Putamen (tissue), 1 donor: ENCODE results near the gene APCDD1L.

Experiments
- DNase-seq: peaks from one replicate; pipeline ENCODE4 v3.0.0-alpha.2; 2016; ENCODE audit warnings: low spot score

APCDD1L gene

DNA sequence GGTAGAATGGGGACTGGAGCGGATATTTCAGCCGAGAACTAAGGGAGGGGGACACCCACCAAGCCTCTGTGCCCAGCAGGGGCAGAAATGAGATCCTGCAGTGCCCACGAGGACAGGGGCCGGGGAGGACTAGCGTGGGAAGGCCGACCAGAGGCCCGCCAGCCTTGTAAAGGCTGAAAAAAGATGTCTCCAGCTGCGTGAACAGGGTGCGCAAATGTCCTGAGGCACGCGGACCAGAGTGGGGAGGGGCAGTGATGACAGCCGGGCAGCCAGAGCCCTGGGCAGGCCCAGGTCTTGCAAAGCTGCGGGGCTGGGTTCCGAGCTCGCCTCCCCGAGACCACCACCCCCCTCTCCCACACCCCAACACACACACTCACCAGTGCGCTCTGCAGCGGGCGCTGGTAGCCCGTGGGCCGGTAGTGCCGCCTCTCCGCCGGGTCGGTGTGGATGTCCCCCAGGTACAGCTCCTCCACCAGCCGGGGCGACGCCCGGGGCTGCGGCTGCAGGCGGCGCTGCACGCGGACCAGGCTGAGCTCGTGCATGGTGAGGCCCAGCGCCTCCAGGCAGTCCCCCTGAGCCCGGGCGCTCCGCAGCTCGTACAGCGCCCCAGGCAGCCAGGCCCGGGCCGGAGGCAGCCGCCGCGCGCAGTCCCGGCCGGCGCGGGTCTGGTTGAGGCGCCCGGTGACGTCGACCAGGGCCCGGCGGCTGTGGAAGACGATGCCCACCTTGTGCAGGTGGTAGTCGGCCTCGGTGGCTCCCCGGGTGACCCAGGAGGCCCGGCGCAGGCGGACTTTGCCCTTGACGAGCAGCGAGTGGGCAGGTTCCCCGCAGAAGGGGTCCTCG is 48.2 kb downstream of the APCDD1L start:
- DNase-seq = no peak

DNA sequence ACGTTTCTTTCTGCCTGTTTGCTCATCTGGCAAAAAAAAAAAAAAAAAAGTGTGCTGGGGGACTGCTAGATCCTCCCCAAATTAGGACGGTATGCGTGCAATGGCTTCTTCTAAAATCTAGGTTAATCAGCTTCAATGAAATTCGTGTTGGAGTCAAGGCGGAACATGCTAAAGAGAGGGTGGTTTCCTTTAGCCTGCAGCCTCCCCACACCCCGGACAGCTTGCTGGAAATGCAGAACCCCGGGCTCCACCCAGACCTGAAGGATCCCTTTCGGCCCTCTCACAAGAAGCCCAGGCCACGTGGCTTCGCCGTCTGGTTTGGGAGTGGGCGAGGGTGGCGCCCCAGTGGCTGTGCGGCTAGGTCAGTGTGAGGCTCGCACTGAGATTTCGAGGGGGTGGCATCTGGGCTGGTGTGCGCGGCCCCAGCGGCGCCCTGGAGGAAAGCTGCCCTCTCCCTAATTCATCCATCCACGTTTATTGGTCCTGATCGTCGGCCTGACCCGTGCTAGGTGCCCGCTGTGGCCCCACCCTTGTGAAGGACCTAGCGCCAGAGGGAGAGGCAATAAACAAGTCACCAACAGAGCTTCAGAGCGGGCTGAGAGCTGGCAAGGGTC is 49.0 kb downstream of the APCDD1L start:
- no peak for DNase-seq

DNA sequence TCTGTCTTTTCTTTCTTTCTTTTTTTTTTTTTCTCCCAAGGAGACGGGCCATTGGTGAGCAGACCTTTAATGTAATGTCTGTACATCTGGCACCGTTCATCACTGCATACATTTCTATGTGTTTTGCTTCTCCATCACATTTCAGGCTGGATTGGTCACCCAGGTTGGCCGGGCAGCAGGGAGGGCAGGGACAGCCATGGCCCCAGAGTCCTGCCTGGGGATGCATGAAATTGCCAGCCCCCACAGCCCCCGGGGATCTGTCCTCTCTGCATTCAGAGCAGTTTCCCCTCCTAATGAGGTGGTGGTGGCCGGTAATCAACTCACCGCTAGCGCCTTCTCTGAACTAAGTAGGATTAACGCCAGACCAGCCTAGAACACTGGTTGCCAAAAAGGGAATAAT is 50.4 kb downstream of the APCDD1L start:
- DNase-seq = no peak

DNA sequence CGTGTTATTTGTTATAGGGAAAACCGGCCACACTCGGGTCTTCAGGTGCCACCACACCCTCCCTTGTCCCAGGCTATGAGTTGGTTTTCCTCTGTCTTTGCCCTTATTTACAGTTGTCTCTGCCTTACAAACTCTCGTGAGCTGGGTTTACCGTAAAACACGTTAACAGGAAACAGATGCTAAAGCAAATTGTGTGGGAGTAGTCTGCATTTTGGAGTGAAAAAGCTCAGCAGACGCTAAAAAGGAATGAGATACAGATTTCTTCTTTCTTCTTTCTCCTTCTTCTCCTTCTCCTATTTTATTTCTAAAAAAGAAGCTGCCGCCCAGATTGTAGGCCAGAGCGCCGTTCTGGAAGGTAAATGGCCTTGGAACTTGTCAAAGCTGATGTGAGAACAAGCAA is 51.9 kb downstream of the APCDD1L start:
- no peak for DNase-seq

DNA sequence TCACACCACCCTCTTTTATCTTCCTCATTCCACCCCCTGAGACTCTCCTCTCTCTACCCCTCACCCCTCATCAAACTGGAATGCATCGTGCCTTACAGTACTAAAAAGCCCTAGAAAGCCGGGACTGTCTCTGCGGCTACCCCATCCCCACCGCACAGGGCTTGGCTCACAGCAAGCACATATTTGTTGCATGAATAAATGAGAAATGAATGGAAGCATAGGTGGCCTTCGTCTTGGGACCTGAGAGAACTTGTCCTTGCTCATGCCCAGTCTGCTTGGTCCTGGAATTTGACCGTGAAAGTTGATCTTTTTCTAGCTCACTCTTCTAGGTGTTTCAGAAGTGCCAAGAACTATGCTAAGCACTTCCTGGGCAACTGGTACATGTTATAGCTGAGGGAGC is 53.3 kb downstream of the APCDD1L start:
- DNase-seq = no peak

DNA sequence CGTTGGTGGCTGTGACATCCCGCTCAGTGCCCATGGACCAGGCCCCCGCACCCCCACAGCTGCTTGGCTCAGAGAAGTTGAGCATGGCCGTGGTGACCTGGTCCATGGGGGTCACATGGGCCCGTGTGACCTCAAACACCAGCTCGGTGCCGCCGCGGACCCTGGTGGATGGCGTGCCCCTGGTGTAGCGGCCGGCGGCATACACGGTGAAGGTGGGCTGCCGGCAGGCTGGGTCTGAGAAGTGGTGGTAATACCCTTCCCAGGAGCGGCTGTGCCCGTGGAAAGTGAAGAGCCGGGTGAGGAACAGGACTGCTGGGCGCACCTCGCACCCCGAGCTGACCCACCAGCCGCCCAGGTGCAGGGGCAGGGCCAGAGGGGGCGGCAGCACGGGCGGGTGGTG is 54.1 kb downstream of the APCDD1L start:
- no peak for DNase-seq

DNA sequence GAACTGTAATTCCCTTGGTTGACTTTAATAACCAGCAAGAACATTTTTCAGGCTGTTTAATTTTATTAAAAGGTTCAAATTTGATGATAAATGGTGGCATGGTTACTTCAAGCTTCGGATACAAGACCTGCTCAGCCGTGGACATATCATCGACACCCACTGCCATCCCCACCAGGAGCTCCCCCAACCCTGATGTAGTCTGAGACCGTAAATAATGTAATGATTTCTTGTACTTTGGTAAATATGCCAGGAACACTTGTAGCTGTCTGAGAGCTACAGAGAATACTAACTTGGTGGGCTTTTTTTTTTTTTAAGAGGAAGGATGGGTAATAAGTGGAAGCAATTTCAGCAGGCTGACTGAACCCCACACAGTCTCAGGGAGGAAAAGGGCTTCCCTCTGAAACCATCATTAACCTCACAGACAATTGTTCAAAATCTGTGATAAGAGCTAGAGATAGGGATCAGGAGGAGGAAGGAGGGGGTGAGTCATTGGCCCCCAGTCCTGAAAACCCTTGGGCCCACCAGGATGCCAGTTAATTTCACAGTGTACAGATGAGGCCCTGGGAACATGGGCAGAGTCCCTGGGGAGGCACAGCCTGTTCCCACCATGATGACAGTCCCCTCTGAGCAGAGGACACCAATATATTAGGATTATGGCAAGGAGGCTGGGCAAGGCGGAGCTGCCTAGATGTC is 56.0 kb downstream of the APCDD1L start:
- no peak for DNase-seq

DNA sequence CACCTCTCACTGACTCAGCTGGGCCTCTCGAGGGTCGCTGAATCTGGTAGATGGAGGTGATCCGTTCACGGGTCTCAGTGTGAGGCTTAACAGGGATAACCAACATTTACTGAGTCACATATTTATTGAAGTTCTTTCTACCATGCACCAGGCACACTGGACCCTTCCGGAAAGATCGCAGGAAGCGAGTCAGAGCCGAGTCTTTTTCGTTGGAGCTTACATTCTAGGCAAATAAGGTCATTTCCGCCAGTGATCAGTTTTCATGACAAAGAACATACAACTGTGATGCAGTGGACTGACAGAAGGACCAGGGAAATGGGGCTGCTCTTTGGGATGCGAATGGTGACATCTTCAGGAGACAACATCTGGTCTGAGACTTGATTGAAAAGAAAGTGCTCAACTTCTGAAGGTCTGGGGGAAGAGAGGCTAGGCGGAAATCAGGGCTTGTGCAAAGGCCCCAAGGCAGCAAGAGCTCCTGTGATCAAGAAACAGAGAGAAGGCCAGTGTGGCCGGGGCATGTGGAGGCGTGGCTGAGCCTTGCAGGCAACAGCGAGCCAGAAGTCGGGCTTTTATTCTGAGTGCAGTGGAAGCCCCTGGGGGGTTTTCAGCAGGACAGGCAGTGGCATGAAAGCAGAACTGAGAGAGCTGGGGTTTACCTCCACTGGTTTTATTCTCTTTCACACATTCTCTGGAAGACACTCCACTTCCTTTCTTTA is 56.7 kb downstream of the APCDD1L start:
- DNase-seq = no peak

DNA sequence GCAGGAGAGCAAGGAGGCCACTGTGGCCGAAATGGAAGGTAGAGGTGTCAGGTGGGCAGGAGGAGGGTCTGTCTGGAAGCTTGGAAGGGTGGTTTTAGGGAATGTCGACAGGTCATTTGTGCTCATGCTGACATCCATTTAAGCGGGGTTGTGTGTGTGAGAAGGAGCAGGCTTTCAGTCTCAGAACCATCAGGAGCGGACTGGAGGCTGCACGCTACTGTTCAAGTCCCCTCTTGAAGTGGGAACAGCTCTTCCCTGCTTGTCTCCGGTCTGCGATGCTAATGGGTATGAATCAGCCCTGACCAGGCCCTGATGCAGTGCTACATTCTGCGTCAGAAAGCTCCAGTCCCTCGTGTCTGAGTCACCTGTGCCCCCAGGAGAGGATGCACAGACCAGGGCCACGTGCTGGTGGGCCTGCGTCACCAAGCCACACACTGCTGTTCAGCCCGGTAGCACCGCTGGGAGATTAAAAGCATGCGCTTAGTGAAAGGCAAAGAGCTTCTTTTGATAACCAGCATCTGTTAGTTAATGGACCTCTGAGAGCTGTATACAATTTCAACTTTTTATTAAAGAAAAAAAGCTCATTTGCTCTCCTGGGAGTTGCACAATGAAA is 58.0 kb downstream of the APCDD1L start:
- DNase-seq = no peak

DNA sequence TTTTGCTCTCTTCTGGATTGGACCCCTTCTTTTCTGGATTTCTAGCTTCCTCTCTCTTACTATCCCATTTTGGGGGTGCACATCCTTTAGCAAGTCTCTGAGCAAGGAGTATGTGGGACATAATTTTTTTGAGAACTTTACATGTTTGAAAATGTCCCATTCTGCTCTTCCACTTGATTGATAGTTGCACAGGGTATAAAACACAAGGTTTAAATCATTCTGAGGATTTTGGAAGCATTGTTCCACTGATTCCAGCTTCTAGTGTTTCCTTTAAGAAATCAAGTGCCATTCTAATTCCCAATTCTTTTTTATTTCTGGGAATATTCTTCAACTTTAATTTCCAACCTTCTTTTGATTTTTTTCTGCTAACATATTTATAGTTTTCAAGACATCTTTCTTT is 60.7 kb downstream of the APCDD1L start:
- no peak for DNase-seq

DNA sequence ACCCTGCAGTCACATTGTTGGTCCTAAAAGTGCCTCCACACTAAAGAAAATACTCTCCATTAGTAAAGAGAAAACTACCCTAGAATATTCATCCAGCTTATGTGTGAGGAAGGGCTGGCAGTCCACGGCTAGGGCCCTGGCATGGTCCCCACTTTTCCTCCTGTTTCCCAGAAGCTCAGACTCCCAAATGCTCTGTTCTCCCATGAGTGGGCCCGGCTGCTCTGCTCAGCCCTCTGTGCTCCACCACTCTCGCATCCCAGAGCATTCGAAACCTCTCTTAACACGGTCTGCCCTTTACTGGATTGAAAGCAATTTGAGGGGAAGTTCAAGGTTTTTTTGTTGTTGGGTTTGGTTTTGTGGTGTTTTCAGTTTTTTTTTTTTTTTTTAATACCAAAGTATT is 61.8 kb downstream of the APCDD1L start:
- DNase-seq = no peak

DNA sequence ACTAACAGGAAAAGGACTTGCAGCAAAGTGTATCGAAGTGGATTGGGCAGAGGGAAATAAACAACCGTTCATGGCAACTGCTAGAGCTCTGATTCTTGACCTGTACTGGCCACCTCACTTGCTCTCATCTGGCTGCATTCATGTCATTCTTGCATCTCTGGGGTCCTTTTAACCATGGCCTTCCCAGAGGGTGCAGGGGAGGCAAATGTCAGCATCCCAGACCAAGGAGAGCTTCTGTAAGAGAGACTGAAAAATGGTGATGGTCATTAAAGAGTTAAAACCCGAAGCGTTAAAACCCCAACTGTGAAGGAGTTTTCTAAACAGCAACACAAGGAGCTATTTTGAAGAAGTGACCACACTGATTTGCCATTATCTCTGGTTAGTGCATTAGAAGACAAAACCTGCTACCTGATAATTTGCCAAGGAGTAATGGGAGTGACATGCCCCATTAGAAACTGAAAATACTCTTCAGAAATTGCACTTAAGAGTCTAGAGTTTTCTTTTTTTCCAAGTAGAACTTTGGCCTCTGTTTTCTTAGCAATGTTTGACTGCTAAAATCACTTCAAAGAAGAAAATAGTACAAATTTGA is 62.4 kb downstream of the APCDD1L start:
- DNase-seq = no peak

DNA sequence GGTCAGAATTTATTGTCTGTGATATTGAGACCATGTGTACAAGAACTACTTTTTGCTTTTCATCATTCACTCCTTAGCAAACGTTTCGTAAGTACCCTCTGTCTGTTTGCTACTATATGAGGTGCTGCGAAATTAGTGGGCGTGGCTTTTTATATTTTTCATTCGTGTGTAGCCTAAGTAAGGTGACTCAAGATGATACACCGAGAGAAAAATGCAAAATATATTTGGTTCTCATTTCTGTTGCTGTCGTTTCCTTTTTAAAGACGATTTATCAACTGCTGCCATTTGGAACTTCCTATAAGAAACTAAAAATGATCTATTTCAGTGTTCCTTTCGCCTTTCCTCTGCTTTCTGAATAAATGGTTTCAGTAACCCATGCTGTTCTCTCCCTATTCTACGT is 64.9 kb downstream of the APCDD1L start:
- DNase-seq = no peak

DNA sequence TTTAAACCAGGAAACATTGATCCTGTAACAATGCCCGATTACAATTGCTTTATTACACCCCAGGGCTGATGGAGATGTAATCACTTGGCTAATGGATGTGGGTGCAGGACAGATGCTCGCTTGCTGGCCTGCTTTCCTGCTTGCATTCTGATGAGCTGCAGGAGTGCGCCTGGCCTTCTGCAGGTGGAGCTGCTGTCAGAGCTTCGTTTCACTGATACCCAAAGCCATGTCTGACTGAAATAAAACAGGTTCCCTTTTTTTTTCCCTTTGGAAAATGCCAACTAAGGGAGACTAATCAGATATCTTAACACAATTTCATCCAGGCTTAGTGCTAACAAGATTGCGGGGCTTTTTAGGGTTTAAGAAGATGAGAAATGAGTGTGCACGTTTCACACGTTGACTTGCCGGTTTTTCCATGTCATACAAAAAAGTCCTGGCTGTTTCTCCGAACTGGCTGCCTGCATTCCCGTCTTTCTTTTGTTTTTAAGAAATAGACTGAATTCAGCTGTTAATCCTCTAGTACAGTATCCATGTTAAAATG is 65.4 kb downstream of the APCDD1L start:
- no peak for DNase-seq

DNA sequence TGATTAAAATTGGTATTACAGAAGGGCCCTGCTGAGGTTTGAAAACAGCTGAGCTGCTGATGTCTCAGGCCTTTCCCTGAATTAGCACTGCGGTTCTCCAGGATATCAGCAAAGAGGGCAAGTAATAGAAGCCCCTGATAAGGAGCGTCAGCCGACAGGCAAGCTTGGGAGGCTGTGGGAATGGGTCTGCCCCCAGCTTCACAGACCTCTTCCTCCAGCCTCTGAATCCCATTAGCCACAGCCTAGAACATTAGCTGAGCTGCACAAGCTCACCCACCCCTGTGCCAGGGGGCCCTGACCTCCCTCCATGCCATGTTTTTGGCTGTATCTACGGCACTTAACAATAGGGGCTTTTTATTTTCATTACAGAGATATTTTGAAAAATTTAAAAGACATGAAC is 66.2 kb downstream of the APCDD1L start:
- DNase-seq = no peak

DNA sequence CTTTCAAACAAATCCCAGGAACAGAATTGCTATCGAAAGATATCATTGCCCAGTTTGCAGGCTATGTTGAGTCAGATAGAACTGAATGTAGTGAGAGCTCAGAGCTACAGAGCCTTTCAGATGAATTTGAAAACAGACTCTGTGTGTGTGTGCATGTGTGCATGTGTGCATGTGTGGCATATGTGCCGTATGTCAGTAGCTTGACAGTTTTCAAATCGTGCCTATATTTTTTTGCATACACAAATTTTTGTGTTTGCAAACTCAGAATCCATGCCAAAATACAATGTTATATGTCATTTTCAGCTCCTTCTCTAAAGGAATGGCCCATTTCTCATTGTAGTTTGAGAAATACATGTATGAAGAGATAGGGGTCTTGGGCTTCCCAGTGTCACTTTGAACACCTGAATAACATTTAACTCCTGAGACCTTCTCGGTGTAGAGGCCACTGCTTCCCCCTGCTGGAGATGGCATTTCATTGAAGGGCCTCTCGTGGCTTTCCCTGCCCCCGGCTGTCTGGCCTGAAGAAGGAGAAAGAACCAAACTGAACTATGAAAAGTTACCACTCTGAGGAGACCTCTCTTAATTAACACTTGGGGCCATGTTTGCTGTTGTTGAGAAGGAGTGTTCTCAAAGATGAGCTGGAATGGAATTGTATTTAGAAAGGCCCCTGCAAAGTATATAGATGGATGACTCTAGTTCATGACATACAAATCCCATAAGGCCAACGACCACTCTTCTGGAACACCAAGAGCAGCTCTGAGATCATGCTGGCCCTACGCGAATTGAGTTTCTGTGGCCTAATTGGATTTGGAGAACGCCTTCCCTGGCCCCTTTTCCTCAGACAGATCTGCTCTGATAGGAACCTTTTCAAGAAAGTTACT is 67.4 kb downstream of the APCDD1L start:
- no peak for DNase-seq

DNA sequence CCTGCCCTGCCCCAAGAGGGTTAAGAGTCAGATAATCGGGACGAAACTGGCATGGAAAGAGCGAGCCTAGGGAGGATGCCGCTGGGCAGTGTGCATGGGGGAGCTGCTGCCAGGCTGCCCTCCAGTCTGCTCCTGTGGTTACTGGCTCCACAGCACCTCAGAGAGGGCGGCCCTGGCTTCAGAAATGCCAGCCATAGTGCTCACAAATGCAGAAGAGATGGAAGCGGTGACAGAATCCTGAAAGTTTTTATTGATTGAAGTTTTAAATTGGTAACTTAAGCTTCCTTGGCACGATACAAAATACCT is 68.3 kb downstream of the APCDD1L start:
- DNase-seq = no peak

DNA sequence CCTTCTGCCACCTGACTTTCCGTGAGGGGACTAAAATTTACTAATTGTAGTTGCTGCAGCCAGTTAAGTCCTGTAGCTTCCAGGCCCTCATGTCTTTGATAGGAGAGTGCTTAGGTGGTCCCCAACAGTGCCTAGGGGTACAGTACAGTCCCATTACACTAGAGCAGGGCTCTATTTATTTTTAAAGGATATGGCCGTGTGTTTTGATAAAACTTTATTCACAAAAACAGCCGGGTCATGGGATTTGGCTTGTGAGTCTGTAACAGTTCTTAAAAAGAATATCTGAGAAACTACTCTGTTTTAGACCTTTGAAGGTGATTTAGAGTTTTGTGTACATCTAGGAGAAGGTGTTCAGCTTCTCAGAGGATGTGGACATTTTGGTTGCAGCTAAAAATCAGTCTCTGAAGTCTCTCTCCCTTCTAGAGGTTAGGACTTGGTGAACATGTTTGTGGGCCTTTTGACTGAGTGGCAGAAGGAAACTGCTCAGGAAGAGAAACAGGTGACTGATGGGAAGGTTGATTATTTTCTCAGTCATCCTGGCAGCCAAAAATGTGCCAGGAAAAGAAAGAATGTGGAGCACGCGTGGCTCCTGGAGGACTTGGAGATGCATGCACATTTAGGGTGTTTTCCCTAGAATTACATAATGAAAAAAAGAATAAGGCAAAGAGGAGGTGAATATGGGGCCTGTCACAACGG is 68.8 kb downstream of the APCDD1L start:
- DNase-seq = no peak

DNA sequence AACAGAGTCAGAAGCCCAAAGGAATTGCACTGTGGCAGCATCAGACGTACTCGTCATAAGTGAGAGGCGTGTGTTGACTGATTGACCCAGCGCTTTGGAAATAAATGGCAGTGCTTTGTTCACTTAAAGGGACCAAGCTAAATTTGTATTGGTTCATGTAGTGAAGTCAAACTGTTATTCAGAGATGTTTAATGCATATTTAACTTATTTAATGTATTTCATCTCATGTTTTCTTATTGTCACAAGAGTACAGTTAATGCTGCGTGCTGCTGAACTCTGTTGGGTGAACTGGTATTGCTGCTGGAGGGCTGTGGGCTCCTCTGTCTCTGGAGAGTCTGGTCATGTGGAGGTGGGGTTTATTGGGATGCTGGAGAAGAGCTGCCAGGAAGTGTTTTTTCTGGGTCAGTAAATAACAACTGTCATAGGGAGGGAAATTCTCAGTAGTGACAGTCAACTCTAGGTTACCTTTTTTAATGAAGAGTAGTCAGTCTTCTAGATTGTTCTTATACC is 70.4 kb downstream of the APCDD1L start:
- no peak for DNase-seq

DNA sequence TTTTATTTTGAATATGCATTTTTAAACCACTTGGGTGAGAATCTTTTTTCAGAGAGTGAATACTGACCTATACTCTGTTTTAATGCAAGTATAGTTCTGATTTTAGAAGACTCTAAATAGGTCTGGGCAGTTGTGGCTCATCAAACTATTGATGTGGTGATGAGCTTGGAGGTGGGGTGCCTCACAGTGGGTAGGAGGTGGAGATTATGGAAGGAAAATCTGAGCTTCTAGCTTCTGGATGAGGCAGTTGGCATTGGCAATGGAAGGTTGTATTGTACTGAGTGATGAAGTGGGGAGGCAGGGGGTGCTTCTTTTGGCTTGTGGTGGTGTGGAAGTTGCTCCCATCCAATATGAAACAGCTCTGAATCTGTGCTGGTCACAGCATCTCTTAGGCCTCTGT is 73.5 kb downstream of the APCDD1L start:
- no peak for DNase-seq
